ENCODE measurements around the gene MAN2A2.

MAN2A2 gene

DNA sequence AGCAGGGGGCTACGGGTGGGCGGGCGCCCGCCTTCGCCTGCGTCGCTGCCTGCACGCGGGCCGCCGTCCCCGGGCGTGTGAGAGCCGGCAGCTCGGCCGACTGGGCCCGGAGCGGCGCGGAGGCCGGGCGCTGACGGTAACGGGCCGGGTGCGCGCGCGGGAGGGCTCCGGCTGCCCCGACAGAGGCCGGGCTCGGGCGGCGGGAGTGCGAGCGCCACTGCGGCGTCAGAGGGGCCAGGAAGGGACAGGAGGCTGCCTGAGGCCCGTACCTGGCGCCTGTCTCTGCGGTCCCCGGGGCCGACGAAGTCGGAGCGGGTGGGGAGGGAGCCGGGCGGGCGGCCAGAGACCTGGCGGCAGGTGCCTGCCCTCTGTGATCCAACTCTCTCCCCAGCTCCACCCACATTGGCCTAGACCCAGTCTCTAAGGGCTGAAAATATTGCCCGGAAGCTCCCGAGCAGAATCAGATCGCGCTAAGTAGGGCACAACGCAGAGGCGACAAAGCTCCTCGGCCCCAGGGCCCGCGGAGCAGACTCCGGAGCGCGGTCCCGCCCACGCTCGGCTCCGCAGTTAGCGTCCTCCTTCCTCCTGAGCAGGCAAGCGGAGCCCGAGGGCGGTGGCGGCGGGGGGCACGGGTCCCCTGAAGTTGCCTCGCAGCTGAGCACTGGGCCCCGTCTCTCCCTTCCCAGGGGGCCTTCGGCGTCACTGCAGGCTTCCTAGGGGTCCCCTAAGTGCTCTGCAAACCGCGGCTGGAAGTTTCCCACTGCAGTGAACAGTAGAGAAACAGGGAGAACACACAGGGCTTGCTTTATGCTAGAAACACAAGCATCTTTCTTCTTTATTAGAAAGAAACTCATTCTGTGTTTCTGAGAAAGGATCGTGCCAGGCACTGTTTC lies at the start of gene MAN2A2:
Gene MAN2A2 (plus strand): TSS at position 463 of the 893 bp plus-strand sequence. CDS start 906 bp downstream, outside the sequence.
- peaks cover 7 to 43% (median 33%) of the 10 kb centered on the region in 5 donors for H3K4me1 ChIP-seq (ENCODE audit: control insufficient read depth in 5 of 5, insufficient read depth in 5 of 5, low read length in 5 of 5)
- H3K36me3 ChIP-seq (ENCODE audit: control insufficient read depth in 5 of 5, insufficient read depth in 5 of 5, low read length in 5 of 5) = peaks cover 0 to 34% (median 32%) of the 10 kb centered on the region in 5 donors
- H3K9me3 ChIP-seq (ENCODE audit: control insufficient read depth in 5 of 5, low read length in 5 of 5) = no peaks in the 10 kb centered on the region
- H3K27ac ChIP-seq (ENCODE audit: low read depth, low read length) = peak within 1 kb of the TSS; percentile 82
- H3K27me3 ChIP-seq (ENCODE audit: control insufficient read depth in 5 of 5, insufficient read depth in 4 of 5, low read length in 5 of 5) = no peaks in the 10 kb centered on the region
- peak within 1 kb of the TSS; percentile 67 to 87 (median 82) for H3K4me3 ChIP-seq (ENCODE audit: low read depth in 1 of 5, low read length in 5 of 5)
- H3K9ac ChIP-seq (ENCODE audit: low read length in 5 of 5) = peak within 1 kb of the TSS; percentile 85 to 97 (median 91)

DNA sequence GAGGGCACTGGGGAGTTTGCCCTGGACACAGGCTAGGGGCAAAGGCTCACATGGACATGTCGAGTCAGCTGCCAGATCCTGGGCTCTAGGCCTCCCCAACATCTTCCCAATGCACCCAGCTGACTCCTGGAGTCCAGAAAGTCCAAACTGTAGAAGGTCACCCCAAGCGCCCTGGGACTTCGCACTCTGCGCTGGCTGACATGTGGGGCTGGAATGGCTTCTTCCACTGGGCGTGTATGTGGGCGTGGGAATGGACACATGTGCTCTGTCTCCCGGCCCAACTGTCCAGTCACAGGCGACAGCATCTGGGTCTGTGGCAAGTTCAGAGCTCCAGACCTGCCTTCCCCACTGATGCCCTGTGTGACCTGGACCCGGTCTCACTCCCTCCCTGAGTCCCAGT lies 48.0 kb upstream of the MAN2A2 start:
- Histone ChIP-seq H3K9ac (ENCODE audit: low read length in 5 of 5) (no peak overlapping the region), H3K36me3 (ENCODE audit: control insufficient read depth in 5 of 5, insufficient read depth in 5 of 5, low read length in 5 of 5) (no peaks in the 10 kb centered on the region), H3K27me3 (ENCODE audit: control insufficient read depth in 5 of 5, insufficient read depth in 4 of 5, low read length in 5 of 5) (peaks cover 0 to 2% (median 2%) of the 10 kb centered on the region in 5 donors), H3K4me1 (ENCODE audit: control insufficient read depth in 5 of 5, insufficient read depth in 5 of 5, low read length in 5 of 5) (peaks cover 5 to 9% (median 7%) of the 10 kb centered on the region in 5 donors), H3K27ac (ENCODE audit: low read depth, low read length) (no peak overlapping the region), H3K9me3 (ENCODE audit: control insufficient read depth in 5 of 5, low read length in 5 of 5) (no peaks in the 10 kb centered on the region), H3K4me3 (ENCODE audit: low read depth in 1 of 5, low read length in 5 of 5) (no peak overlapping the region)

DNA sequence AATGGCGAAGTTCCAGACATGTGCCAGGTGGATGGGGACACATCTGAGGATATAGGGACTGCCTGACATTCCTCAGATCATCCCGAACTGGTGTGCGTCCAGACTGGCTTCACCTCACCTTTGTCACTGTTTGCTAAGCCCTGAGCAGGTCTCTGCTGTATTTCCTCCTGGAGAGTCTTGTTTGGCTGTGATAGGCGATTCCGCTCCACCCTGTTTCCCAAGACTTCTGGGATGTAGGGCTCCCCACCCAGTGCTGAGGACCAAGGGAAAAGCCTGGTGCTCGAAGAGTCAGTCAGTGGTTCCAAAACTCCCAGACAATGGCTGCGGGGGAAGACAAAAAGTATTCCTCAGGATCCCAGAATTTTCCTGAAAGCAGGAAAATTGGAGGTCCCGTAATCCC lies 45.8 kb upstream of the MAN2A2 start:
- H3K27ac ChIP-seq (ENCODE audit: low read depth, low read length) = no peak overlapping the region
- H3K4me3 ChIP-seq (ENCODE audit: low read depth in 1 of 5, low read length in 5 of 5) = no peak overlapping the region
- peaks cover 0 to 2% (median 0%) of the 10 kb centered on the region in 5 donors for H3K27me3 ChIP-seq (ENCODE audit: control insufficient read depth in 5 of 5, insufficient read depth in 4 of 5, low read length in 5 of 5)
- no peaks in the 10 kb centered on the region for H3K9me3 ChIP-seq (ENCODE audit: control insufficient read depth in 5 of 5, low read length in 5 of 5)
- peaks cover 5 to 17% (median 8%) of the 10 kb centered on the region in 5 donors for H3K4me1 ChIP-seq (ENCODE audit: control insufficient read depth in 5 of 5, insufficient read depth in 5 of 5, low read length in 5 of 5)
- no peak overlapping the region for H3K9ac ChIP-seq (ENCODE audit: low read length in 5 of 5)
- H3K36me3 ChIP-seq (ENCODE audit: control insufficient read depth in 5 of 5, insufficient read depth in 5 of 5, low read length in 5 of 5) = no peaks in the 10 kb centered on the region

DNA sequence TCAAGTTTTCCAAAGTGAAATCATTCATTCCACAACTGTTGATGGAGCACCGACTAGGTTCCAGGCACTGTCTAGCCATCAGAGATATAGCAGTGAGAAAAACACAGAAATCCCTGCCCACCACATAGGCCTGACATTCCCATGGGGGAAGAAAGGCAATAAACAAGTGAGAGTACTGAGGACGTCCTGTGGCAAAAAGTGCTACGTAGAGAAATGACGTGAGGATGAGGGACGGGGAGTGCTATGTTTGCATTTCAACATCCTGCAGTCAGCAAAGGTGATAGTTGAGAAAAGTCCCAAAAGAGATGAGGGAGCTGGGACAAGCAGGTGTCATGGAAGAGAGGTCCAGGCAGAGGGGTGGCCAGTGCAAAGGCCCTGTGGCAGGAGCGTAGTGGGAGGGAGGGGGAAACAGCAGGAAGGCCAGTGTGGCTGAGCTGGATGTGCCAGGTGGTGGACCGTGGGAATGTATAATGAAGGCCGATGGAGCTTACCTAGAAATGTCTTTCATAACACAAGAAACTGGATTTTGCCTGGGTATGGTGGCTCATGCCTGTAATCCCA lies 45.1 kb upstream of the MAN2A2 start:
- Histone ChIP-seq H3K27ac (ENCODE audit: low read depth, low read length) (no peak overlapping the region), H3K9me3 (ENCODE audit: control insufficient read depth in 5 of 5, low read length in 5 of 5) (no peaks in the 10 kb centered on the region), H3K36me3 (ENCODE audit: control insufficient read depth in 5 of 5, insufficient read depth in 5 of 5, low read length in 5 of 5) (no peaks in the 10 kb centered on the region), H3K4me1 (ENCODE audit: control insufficient read depth in 5 of 5, insufficient read depth in 5 of 5, low read length in 5 of 5) (peaks cover 5 to 23% (median 11%) of the 10 kb centered on the region in 5 donors), H3K4me3 (ENCODE audit: low read depth in 1 of 5, low read length in 5 of 5) (no peak overlapping the region), H3K9ac (ENCODE audit: low read length in 5 of 5) (no peak overlapping the region), H3K27me3 (ENCODE audit: control insufficient read depth in 5 of 5, insufficient read depth in 4 of 5, low read length in 5 of 5) (peaks cover 0 to 2% (median 0%) of the 10 kb centered on the region in 5 donors)

DNA sequence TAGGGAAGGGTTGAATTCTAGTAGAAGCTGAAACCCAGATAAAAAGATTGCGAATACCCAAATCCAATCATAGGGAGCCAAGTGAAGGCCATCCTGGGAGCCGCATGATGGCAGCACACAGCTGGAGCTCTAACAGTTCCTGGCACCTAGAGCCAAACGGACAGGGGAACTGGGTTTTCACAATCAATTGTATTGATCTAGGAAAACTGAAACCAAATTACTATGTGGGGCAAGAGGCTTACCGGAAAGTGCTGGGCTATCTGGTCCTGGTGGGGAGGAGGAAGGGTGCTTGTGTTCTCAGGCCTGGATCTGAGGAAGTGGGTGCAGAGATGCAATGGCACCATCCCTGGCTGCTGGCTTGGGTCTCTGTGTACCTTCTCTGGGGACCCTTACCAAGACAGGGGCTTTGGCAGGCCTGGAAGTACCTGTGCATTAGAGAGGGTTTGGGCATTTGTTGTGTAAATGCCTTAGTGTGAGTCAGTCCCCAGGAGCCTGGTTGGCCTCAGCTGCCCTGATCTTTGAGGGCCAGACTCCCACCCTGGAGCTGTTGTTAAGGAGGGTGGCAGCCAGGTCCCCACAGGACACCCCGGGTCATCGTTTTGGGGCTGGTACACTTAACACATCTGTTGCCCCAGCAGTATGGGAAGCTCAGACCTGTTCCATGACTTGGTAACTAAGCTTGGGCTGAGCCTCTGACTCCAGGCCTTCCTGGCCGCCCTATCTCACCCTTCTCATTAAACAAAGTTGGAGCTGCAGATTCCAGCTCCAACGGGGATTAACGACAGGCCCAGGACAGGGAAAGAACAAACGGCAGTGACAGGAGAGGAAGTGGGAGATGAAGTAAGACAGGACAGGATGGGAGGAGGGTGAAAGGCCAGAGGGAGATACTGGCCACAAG lies 43.6 kb upstream of the MAN2A2 start:
- no peaks in the 10 kb centered on the region for H3K36me3 ChIP-seq (ENCODE audit: control insufficient read depth in 5 of 5, insufficient read depth in 5 of 5, low read length in 5 of 5)
- H3K4me1 ChIP-seq (ENCODE audit: control insufficient read depth in 5 of 5, insufficient read depth in 5 of 5, low read length in 5 of 5) = peaks cover 5 to 36% (median 22%) of the 10 kb centered on the region in 5 donors
- H3K9ac ChIP-seq (ENCODE audit: low read length in 5 of 5) = peak overlapping the region in 1 of 5 donors; percentile 41
- peak overlapping the region; percentile 72 for H3K27ac ChIP-seq (ENCODE audit: low read depth, low read length)
- no peaks in the 10 kb centered on the region for H3K9me3 ChIP-seq (ENCODE audit: control insufficient read depth in 5 of 5, low read length in 5 of 5)
- peaks cover 0 to 2% (median 0%) of the 10 kb centered on the region in 5 donors for H3K27me3 ChIP-seq (ENCODE audit: control insufficient read depth in 5 of 5, insufficient read depth in 4 of 5, low read length in 5 of 5)
- no peak overlapping the region for H3K4me3 ChIP-seq (ENCODE audit: low read depth in 1 of 5, low read length in 5 of 5)

DNA sequence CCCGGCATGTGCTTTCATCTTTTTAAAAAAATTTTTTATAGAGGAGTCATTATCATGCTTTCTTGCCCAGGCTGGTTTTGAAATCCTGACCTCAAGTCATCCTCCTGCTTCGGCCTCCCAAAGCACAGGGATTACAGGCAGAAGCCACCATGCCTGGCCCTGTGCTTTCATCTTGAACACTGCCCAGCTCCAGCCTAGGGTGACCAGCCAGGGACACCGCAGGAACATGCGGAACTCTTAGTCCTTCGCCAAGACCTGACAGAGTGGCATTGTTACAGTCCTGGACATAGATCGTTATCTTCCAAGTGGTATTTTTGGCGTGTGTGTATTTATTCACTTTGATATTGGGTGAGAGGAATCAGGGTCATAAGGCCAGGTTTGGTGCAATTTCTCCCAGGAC lies 42.7 kb upstream of the MAN2A2 start:
- Histone ChIP-seq H3K4me1 (ENCODE audit: control insufficient read depth in 5 of 5, insufficient read depth in 5 of 5, low read length in 5 of 5) (peaks cover 0 to 36% (median 22%) of the 10 kb centered on the region in 5 donors), H3K27ac (ENCODE audit: low read depth, low read length) (no peak overlapping the region)

DNA sequence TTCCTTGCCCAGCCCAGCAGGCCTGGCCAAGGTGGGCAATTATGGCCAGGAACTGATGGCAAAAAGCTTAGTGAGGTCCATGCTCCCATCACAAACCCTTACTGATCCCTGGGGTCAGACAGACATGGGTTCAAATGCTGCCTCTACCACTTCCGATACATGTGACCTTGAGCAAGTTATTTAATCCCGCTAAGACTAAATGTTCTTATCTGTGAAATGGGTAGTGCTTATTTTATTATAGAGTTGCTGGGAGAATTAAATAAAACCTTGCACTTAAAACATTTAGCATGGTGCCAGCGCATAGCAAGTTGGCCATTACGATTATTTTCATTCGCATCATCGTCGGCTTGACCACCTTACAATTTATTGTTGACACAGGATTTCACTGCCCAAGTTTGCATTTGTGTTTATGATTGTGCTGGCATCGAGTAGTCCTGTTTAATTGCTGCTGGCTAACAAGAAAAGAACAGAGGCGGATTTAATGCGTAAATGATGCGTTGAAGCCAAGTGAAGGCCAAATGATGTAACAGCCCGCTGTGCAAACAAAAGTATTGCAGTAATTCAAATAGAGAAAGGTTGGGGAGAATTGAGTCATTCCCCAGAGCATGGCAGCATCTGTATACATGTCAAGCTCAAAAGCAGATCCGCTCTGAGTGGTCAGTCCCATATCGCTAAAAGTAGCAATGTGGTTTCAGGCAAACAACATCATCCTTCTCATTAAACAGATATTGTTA lies 42.0 kb upstream of the MAN2A2 start:
- H3K27ac ChIP-seq (ENCODE audit: low read depth, low read length) = no peak overlapping the region
- H3K4me1 ChIP-seq (ENCODE audit: control insufficient read depth in 5 of 5, insufficient read depth in 5 of 5, low read length in 5 of 5) = peaks cover 0 to 41% (median 22%) of the 10 kb centered on the region in 5 donors
- no peak overlapping the region for H3K4me3 ChIP-seq (ENCODE audit: low read depth in 1 of 5, low read length in 5 of 5)
- H3K9me3 ChIP-seq (ENCODE audit: control insufficient read depth in 5 of 5, low read length in 5 of 5) = no peaks in the 10 kb centered on the region
- H3K9ac ChIP-seq (ENCODE audit: low read length in 5 of 5) = no peak overlapping the region
- no peaks in the 10 kb centered on the region for H3K27me3 ChIP-seq (ENCODE audit: control insufficient read depth in 5 of 5, insufficient read depth in 4 of 5, low read length in 5 of 5)
- H3K36me3 ChIP-seq (ENCODE audit: control insufficient read depth in 5 of 5, insufficient read depth in 5 of 5, low read length in 5 of 5) = no peaks in the 10 kb centered on the region

More for the DNA sequence above, 42.7 kb upstream of the MAN2A2 start:
- H3K4me3 ChIP-seq (ENCODE audit: low read depth in 1 of 5, low read length in 5 of 5) = no peak overlapping the region
- H3K36me3 ChIP-seq (ENCODE audit: control insufficient read depth in 5 of 5, insufficient read depth in 5 of 5, low read length in 5 of 5) = no peaks in the 10 kb centered on the region
- H3K9me3 ChIP-seq (ENCODE audit: control insufficient read depth in 5 of 5, low read length in 5 of 5) = no peaks in the 10 kb centered on the region
- no peak overlapping the region for H3K9ac ChIP-seq (ENCODE audit: low read length in 5 of 5)
- H3K27me3 ChIP-seq (ENCODE audit: control insufficient read depth in 5 of 5, insufficient read depth in 4 of 5, low read length in 5 of 5) = no peaks in the 10 kb centered on the region

DNA sequence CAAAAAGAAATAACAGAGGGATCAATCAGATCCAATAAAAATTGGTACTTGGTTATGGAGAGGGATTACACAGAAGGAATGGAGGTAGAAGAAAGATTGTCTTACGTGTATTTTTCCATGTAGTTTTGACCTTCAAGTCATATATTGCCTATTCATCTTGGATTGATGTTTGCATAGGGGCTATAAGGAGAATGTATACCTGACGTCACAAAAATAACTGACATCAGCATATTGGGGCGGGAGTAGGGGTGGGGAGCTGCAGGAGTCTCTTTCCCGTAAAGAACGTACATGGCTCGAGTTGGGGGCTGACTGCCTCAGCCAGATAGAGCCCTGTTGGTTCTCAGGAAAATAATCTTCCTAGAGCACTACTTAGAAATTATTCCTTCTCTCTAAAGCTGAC lies 40.6 kb upstream of the MAN2A2 start:
- H3K4me1 ChIP-seq (ENCODE audit: control insufficient read depth in 5 of 5, insufficient read depth in 5 of 5, low read length in 5 of 5) = peaks cover 0 to 49% (median 34%) of the 10 kb centered on the region in 5 donors
- no peaks in the 10 kb centered on the region for H3K27me3 ChIP-seq (ENCODE audit: control insufficient read depth in 5 of 5, insufficient read depth in 4 of 5, low read length in 5 of 5)
- peak overlapping the region; percentile 83 for H3K27ac ChIP-seq (ENCODE audit: low read depth, low read length)
- no peak overlapping the region for H3K4me3 ChIP-seq (ENCODE audit: low read depth in 1 of 5, low read length in 5 of 5)
- no peaks in the 10 kb centered on the region for H3K36me3 ChIP-seq (ENCODE audit: control insufficient read depth in 5 of 5, insufficient read depth in 5 of 5, low read length in 5 of 5)
- H3K9me3 ChIP-seq (ENCODE audit: control insufficient read depth in 5 of 5, low read length in 5 of 5) = no peaks in the 10 kb centered on the region
- peak overlapping the region in 1 of 5 donors; percentile 57 for H3K9ac ChIP-seq (ENCODE audit: low read length in 5 of 5)

All from subcutaneous abdominal adipose tissue (tissue), 5 donors.